ENCODE results near the gene SNCB. TPM values are rescaled to one million over a fixed set of nuclear protein-coding genes. Genes with fewer than 3 reads are reported as not detected.

SNCB gene
- total RNA-seq, 1 experiment from 2014 or later = not detected

GRCh38 chr5:176629317-176629852, 949 bp downstream of the SNCB start:
- peaks cover 0 to 18% of the 10 kb centered on the region in 2 experiments; a peak in 2 of 4 replicates for H3K4me1 ChIP-seq (ENCODE audit: control insufficient read depth in 1 of 2, insufficient read depth in 2 of 2, low read length in 2 of 2)
- POLR2A ChIA-PET = no interaction called here
- no peaks in the 10 kb centered on the region for H3K79me2 ChIP-seq (ENCODE audit: insufficient read depth, low read length)
- H3K4me2 ChIP-seq (ENCODE audit: low read length) = no peak overlapping the region
- peaks cover 5% of the 10 kb centered on the region; the same call in 1 of the 2 replicates for H3K27me3 ChIP-seq (ENCODE audit: insufficient read depth, low read length)
- no peaks in the 10 kb centered on the region for H3K9me3 ChIP-seq (ENCODE audit: control insufficient read depth in 1 of 2, insufficient read depth in 1 of 2, low read depth in 1 of 2, low read length in 2 of 2)
- no peak for DNase-seq (ENCODE audit: low read depth, low spot score)
- RAD21 ChIA-PET (ENCODE audit: low non-redundant PET in 1 of 2, low total read pairs in 2 of 2, uncharacterized antibody in 2 of 2, unreplicated experiment in 2 of 2) = no interaction called here
- BruUV-seq (replicated peaks) = no TSS peak
- H3K9me2 ChIP-seq (ENCODE audit: insufficient read depth) = no peaks in the 10 kb centered on the region
- H3K27ac ChIP-seq (ENCODE audit: low read depth, low read length) = no peak overlapping the region
- no peaks in the 10 kb centered on the region for H3K36me3 ChIP-seq (ENCODE audit: control insufficient read depth in 1 of 2, insufficient read depth in 2 of 2, low read length in 2 of 2)
- no peak overlapping the region for H3K4me3 ChIP-seq (replicated peaks in 1 of 2; ENCODE audit: low read depth in 1 of 2, low read length in 2 of 2)
- no peak for TF ChIP-seq EZH2phosphoT487 (IDR thresholded peaks at IDR 0.05; ENCODE audit: borderline replicate concordance)
- TF ChIP-seq POLR2A (IDR thresholded peaks at IDR 0.05; ENCODE audit: borderline replicate concordance, extremely low read depth, insufficient read depth, insufficient read length) = no peak
- TF ChIP-seq MAX (IDR thresholded peaks at IDR 0.05) = no peak
- TF ChIP-seq RAD21 (IDR thresholded peaks at IDR 0.05; ENCODE audit: low read depth) = no peak
- no peak for TF ChIP-seq SP1 (IDR thresholded peaks at IDR 0.05; ENCODE audit: low read depth)
- no peak for TF ChIP-seq SIN3A (IDR thresholded peaks at IDR 0.05; ENCODE audit: low read depth)
- TF ChIP-seq ELF1 (IDR thresholded peaks at IDR 0.05; ENCODE audit: borderline replicate concordance, low read depth) = no peak
- TF ChIP-seq, protein P1, sequence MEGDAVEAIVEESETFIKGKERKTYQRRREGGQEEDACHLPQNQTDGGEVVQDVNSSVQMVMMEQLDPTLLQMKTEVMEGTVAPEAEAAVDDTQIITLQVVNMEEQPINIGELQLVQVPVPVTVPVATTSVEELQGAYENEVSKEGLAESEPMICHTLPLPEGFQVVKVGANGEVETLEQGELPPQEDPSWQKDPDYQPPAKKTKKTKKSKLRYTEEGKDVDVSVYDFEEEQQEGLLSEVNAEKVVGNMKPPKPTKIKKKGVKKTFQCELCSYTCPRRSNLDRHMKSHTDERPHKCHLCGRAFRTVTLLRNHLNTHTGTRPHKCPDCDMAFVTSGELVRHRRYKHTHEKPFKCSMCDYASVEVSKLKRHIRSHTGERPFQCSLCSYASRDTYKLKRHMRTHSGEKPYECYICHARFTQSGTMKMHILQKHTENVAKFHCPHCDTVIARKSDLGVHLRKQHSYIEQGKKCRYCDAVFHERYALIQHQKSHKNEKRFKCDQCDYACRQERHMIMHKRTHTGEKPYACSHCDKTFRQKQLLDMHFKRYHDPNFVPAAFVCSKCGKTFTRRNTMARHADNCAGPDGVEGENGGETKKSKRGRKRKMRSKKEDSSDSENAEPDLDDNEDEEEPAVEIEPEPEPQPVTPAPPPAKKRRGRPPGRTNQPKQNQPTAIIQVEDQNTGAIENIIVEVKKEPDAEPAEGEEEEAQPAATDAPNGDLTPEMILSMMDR (IDR thresholded peaks at IDR 0.05 in 2 of 3, conservative IDR thresholded peaks at IDR 0.05 in 1 of 3; ENCODE audit: borderline replicate concordance in 1 of 3, insufficient read depth in 1 of 3, low read depth in 2 of 3, low read length in 2 of 3) = no peak
- no peak for TF ChIP-seq ZNF274 (IDR thresholded peaks at IDR 0.05; ENCODE audit: low read depth, low read length)
- no peak for TF ChIP-seq EGR1 (IDR thresholded peaks at IDR 0.05; ENCODE audit: low read depth)
- TF ChIP-seq TCF7L2 (IDR thresholded peaks at IDR 0.05; ENCODE audit: borderline replicate concordance, extremely low read depth, insufficient read depth, insufficient read length) = no peak
- no peak for TF ChIP-seq FOSL1 (IDR thresholded peaks at IDR 0.05; ENCODE audit: low read depth)
- no peak for TF ChIP-seq ZBTB33 (IDR thresholded peaks at IDR 0.05; ENCODE audit: extremely low read depth, insufficient replicate concordance, low read length)
- TF ChIP-seq ZFX (IDR thresholded peaks at IDR 0.05) = no peak
- TF ChIP-seq JUND (IDR thresholded peaks at IDR 0.05) = no peak
- H4K20me1 ChIP-seq (ENCODE audit: insufficient read depth) = no peaks in the 10 kb centered on the region
- no peak overlapping the region for H2AFZ ChIP-seq (ENCODE audit: low read depth, low read length, poor library complexity, severe bottlenecking)
- intact Hi-C loops (cut with micrococcal nuclease) = no loop called here
- CTCF ChIA-PET = no interaction called here
- no peak overlapping the region for H3K9ac ChIP-seq (ENCODE audit: low read length)
- no peak for ATAC-seq

Measured in HCT116 (cell line).